Trophoblast cell (in vitro differentiated cells and primary cell): ENCODE data around the gene RIOK3.

Source experiments
- DNase-seq, 2 donors: peaks; one replicate each; pipeline ENCODE4 v3.0.0-alpha.2; 2016
- H2AFZ ChIP-seq: 2 replicates; pipeline ENCODE4 v1.6.1; 2013; ENCODE audit warnings: low read length, moderate library complexity, mild to moderate bottlenecking; ENCODE audit not compliant: insufficient read depth, poor library complexity
- H2AK5ac ChIP-seq: 2 replicates; pipeline ENCODE4 v1.6.1; 2013; ENCODE audit warnings: mild to moderate bottlenecking, low read length
- H2BK120ac ChIP-seq: 2 replicates; pipeline ENCODE4 v1.6.1; 2013; ENCODE audit warnings: low read length, mild to moderate bottlenecking, moderate library complexity; ENCODE audit not compliant: insufficient read depth, poor library complexity
- H2BK12ac ChIP-seq: 2 replicates; pipeline ENCODE4 v1.6.1; 2013; ENCODE audit warnings: mild to moderate bottlenecking, low read length, moderate library complexity
- H2BK5ac ChIP-seq: 2 replicates; pipeline ENCODE4 v1.6.1; 2013; ENCODE audit warnings: low read length, low read depth, moderate library complexity, mild to moderate bottlenecking; ENCODE audit not compliant: poor library complexity
- H3K14ac ChIP-seq: 2 replicates; pipeline ENCODE4 v1.6.1; 2013; ENCODE audit warnings: mild to moderate bottlenecking, low read length
- H3K18ac ChIP-seq: 2 replicates; pipeline ENCODE4 v1.6.1; 2013; ENCODE audit warnings: mild to moderate bottlenecking, low read length
- H3K23ac ChIP-seq: 2 replicates; pipeline ENCODE4 v1.6.1; 2013; ENCODE audit warnings: low read length
- H3K27ac ChIP-seq: 2 replicates; pipeline ENCODE4 v1.5.1; 2013; ENCODE audit warnings: low read depth, mild to moderate bottlenecking, inconsistent platforms, low read length, moderate library complexity
- H3K27me3 ChIP-seq: 2 replicates; pipeline ENCODE4 v1.6.1; 2013; ENCODE audit warnings: inconsistent platforms, mild to moderate bottlenecking, low read length, moderate library complexity; ENCODE audit not compliant: insufficient read depth
- H3K36me3 ChIP-seq, 2 experiments: 1 replicate in 1 of 2; 2 replicates in 1 of 2; pipeline ENCODE4 v1.6.1; 2013; ENCODE audit warnings: low read length in 2 of 2, mild to moderate bottlenecking in 2 of 2, moderate library complexity in 1 of 2; ENCODE audit not compliant: insufficient read depth in 2 of 2, control insufficient read depth in 1 of 2
- H3K4ac ChIP-seq: 2 replicates; pipeline ENCODE4 v1.6.1; 2013; ENCODE audit warnings: low read depth, mild to moderate bottlenecking, low read length, moderate library complexity
- H3K4me1 ChIP-seq, 2 experiments: 1 replicate in 1 of 2; 2 replicates in 1 of 2; pipeline ENCODE4 v1.6.1; 2013; ENCODE audit warnings: low read length in 2 of 2, mild to moderate bottlenecking in 2 of 2, moderate library complexity in 1 of 2; ENCODE audit not compliant: insufficient read depth in 2 of 2, control insufficient read depth in 1 of 2
- H3K4me2 ChIP-seq: 2 replicates; pipeline ENCODE4 v1.6.1; 2013; ENCODE audit warnings: inconsistent platforms, mild to moderate bottlenecking, low read length, moderate library complexity
- H3K4me3 ChIP-seq: 2 replicates; pipeline ENCODE4 v1.5.1; 2013; ENCODE audit warnings: mild to moderate bottlenecking, low read depth, low read length, inconsistent platforms
- H3K79me1 ChIP-seq: one replicate; pipeline ENCODE4 v1.6.1; 2013; ENCODE audit warnings: low read length
- H3K79me2 ChIP-seq: 2 replicates; pipeline ENCODE4 v1.6.1; 2013; ENCODE audit warnings: low read length, mild to moderate bottlenecking; ENCODE audit not compliant: control insufficient read depth, insufficient read depth, poor library complexity
- H3K9ac ChIP-seq: 2 replicates; pipeline ENCODE4 v1.6.1; 2013; ENCODE audit warnings: mild to moderate bottlenecking, low read length
- H3K9me3 ChIP-seq: 2 replicates; pipeline ENCODE4 v1.6.1; 2013; ENCODE audit warnings: low read depth, mild to moderate bottlenecking, control low read depth, inconsistent platforms, low read length; ENCODE audit not compliant: insufficient read depth
- H4K12ac ChIP-seq: 2 replicates; pipeline ENCODE4 v1.6.1; 2013; ENCODE audit warnings: low read depth, mild to moderate bottlenecking, low read length, moderate library complexity
- H4K8ac ChIP-seq: 2 replicates; pipeline ENCODE4 v1.6.1; 2013; ENCODE audit warnings: low read depth, mild to moderate bottlenecking, low read length, moderate library complexity
- H4K91ac ChIP-seq: one replicate; pipeline ENCODE4 v1.6.1; 2013; ENCODE audit warnings: low read depth, mild to moderate bottlenecking, low read length, moderate library complexity
- WGBS: extraction: QIAGEN DNeasy Blood & Tissue Kit; methylation state at CpG from one replicate; pipeline ENCODE4 v1.1.7; 2013; ENCODE audit warnings: missing lambda C conversion rate; ENCODE audit not compliant: insufficient read length, insufficient coverage; ENCODE audit errors: extremely low coverage; 5-methylcytosine and 5-hydroxymethylcytosine counted together

The RIOK3 gene

GRCh38 chr18:23440131-23440530 is 13.0 kb upstream of the RIOK3 start:
- no peak overlapping the region for H2AFZ ChIP-seq
- no peaks in the 10 kb centered on the region for H3K27me3 ChIP-seq
- no peak overlapping the region for H3K4me2 ChIP-seq
- no peak overlapping the region for H4K91ac ChIP-seq
- no peak overlapping the region for H3K14ac ChIP-seq
- peaks cover 4% of the 10 kb centered on the region for H3K79me2 ChIP-seq
- no peaks in the 10 kb centered on the region for H3K36me3 ChIP-seq
- no peak overlapping the region for H3K9ac ChIP-seq
- H3K4me3 ChIP-seq = no peak overlapping the region
- no peak overlapping the region for H3K18ac ChIP-seq
- H3K9me3 ChIP-seq = no peaks in the 10 kb centered on the region
- no CpG with 5 or more reads among the region's 4 CpGs for WGBS
- H2AK5ac ChIP-seq = no peak overlapping the region
- H3K4ac ChIP-seq = no peak overlapping the region
- no peak overlapping the region for H2BK120ac ChIP-seq
- H3K23ac ChIP-seq = no peak overlapping the region
- H3K4me1 ChIP-seq = peaks cover 0 to 3% of the 10 kb centered on the region in 2 experiments
- no peak overlapping the region for H4K12ac ChIP-seq
- no peak overlapping the region for H3K27ac ChIP-seq
- H2BK5ac ChIP-seq = no peak overlapping the region
- H3K79me1 ChIP-seq = peaks cover 4% of the 10 kb centered on the region
- no peak for DNase-seq
- no peak overlapping the region for H2BK12ac ChIP-seq
- H4K8ac ChIP-seq = no peak overlapping the region

DNA sequence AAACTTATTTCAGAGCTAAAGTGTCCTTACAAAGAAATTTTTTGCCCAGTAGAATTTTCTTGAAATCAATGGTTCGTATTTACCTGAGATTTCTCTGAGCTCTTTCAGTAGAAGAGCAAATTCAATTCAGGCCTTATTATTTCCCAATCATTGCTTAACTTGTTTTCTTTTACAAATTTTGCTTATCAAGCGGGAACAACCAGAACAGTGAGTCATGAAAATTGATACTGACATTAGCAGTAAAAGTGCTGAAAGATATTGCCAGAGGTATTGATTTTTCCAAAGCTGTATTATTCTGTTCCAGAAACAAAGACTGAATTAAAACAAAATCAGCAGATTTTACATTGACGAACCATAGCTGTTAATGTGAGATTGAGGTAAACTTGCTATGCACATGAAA is 10.1 kb upstream of the RIOK3 start:
- Histone ChIP-seq H3K18ac (no peak overlapping the region), H3K9ac (no peak overlapping the region), H4K12ac (no peak overlapping the region), H2BK5ac (no peak overlapping the region), H3K4me2 (no peak overlapping the region), H3K4me1 (no peaks in the 10 kb centered on the region), H4K91ac (no peak overlapping the region), H2AK5ac (no peak overlapping the region), H3K36me3 (no peaks in the 10 kb centered on the region), H3K79me2 (no peaks in the 10 kb centered on the region), H4K8ac (no peak overlapping the region), H3K4me3 (no peak overlapping the region), H3K23ac (no peak overlapping the region), H2BK12ac (no peak overlapping the region), H3K79me1 (no peaks in the 10 kb centered on the region), H2BK120ac (no peak overlapping the region), H3K14ac (no peak overlapping the region), H3K27ac (no peak overlapping the region), H3K4ac (no peak overlapping the region), H2AFZ (no peak overlapping the region), H3K27me3 (no peaks in the 10 kb centered on the region), H3K9me3 (no peaks in the 10 kb centered on the region)
- no peak for DNase-seq
- no CpG with 5 or more reads among the region's 3 CpGs for WGBS

DNA sequence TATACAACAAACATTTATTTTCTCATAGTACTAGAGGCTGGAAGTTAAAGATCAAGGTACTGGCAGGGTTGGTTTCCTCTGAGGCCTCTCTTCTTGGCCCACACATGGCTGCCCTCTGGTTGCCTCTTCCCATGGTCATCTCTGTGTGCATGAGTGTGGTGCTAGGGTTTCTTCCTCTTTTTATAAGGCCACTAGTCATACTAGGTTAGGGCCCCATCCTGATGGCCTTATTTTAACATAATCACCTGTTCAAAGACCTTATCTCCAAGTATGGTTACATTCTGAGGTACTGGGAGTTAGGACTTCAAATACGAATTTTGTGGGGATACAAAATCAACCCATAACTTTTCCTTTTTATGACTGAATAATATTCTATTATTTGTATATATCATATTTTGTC is 4.8 kb upstream of the RIOK3 start:
- Histone ChIP-seq H3K27me3 (no peaks in the 10 kb centered on the region), H2AK5ac (no peak overlapping the region), H3K36me3 (no peaks in the 10 kb centered on the region), H4K12ac (no peak overlapping the region), H3K4me2 (no peak overlapping the region), H3K9me3 (no peaks in the 10 kb centered on the region), H3K18ac (no peak overlapping the region), H2AFZ (no peak overlapping the region), H3K9ac (no peak overlapping the region), H4K8ac (no peak overlapping the region), H3K79me2 (peaks cover 1% of the 10 kb centered on the region), H2BK120ac (no peak overlapping the region), H3K4me3 (no peak overlapping the region), H4K91ac (no peak overlapping the region), H3K23ac (no peak overlapping the region), H3K27ac (no peak overlapping the region), H3K14ac (no peak overlapping the region), H3K4me1 (no peaks in the 10 kb centered on the region), H2BK5ac (no peak overlapping the region), H2BK12ac (no peak overlapping the region), H3K79me1 (peaks cover 5% of the 10 kb centered on the region), H3K4ac (no peak overlapping the region)
- DNase-seq = no peak
- no CpG with 5 or more reads among the region's 1 CpG for WGBS

DNA sequence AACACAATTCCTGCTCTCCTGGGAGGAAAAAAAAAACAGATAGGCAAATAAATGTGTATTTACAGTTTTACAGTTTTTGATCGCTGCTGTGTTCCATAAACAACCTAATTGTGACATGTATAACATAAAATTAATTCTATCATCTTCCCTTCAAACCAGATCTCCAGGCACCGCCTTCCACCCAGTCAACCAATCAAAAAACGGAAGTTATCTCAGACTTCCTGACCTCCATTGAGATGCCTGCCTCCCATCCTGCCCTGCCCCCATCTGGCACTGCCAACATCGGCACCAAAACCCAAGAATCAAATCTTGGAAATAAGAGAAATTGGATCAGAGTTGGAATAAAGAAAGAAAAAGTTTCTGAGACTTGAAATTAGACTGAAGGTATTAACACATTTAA is 3.1 kb upstream of the RIOK3 start:
- no CpG with 5 or more reads among the region's 4 CpGs for WGBS
- Histone ChIP-seq H3K4me3 (no peak overlapping the region), H3K79me2 (peaks cover 6% of the 10 kb centered on the region), H4K12ac (no peak overlapping the region), H3K27ac (no peak overlapping the region), H3K4ac (no peak overlapping the region), H2BK5ac (no peak overlapping the region), H2BK120ac (no peak overlapping the region), H3K9me3 (no peaks in the 10 kb centered on the region), H3K14ac (no peak overlapping the region), H3K36me3 (no peaks in the 10 kb centered on the region), H2AFZ (no peak overlapping the region), H3K23ac (no peak overlapping the region), H2BK12ac (no peak overlapping the region), H4K8ac (no peak overlapping the region), H3K4me1 (no peaks in the 10 kb centered on the region), H3K9ac (no peak overlapping the region), H3K27me3 (no peaks in the 10 kb centered on the region), H3K79me1 (peaks cover 6% of the 10 kb centered on the region), H4K91ac (no peak overlapping the region), H3K18ac (no peak overlapping the region), H3K4me2 (no peak overlapping the region), H2AK5ac (no peak overlapping the region)
- DNase-seq = no peak
